GM12892 (cell line): ENCODE results near the gene KRT15.

Experiments used
- POLR2A ChIP-seq: IDR thresholded peaks from 2 replicates; pipeline ENCODE4 v1.6.1; 2011; ENCODE audit warnings: low read depth, low read length, control low read depth
- TAF1 ChIP-seq: IDR thresholded peaks from 2 replicates; pipeline ENCODE4 v1.6.1; 2011; ENCODE audit warnings: low read depth, mild to moderate bottlenecking, control low read depth, low read length, borderline replicate concordance

GRCh38 chr17:41510251-41511065, 8.2 kb downstream of the KRT15 start:
- TF ChIP-seq TAF1 (no peak), POLR2A (no peak)
